Neural cell (in vitro differentiated cells): ENCODE measurements around the gene RDH13.

Source experiments
- CTCF ChIP-seq: fragments of 450-650 bp; IDR thresholded peaks from 2 replicates; pipeline ENCODE4 v1.5.1; 2014; ENCODE audit warnings: antibody characterized with exemption, mild to moderate bottlenecking, moderate library complexity; ENCODE audit not compliant: poor library complexity, severe bottlenecking
- EP300 ChIP-seq: fragments of 450-650 bp; conservative IDR thresholded peaks from 2 replicates; pipeline ENCODE4 v1.6.1; 2014; ENCODE audit warnings: antibody characterized with exemption, mild to moderate bottlenecking, moderate library complexity; ENCODE audit not compliant: poor library complexity, severe bottlenecking
- EZH2 ChIP-seq: fragments of 200-600, 300-800 bp; shearing (Covaris generic), sonication (generic); IDR thresholded peaks from 2 replicates; pipeline ENCODE4 v1.6.1; 2014; ENCODE audit warnings: antibody characterized with exemption, low read length, borderline replicate concordance, mild to moderate bottlenecking; ENCODE audit not compliant: insufficient read depth, poor library complexity, severe bottlenecking
- RAD21 ChIP-seq: fragments of 450-650 bp; conservative IDR thresholded peaks from 2 replicates; pipeline ENCODE4 v1.6.1; 2014; ENCODE audit warnings: antibody characterized with exemption, mild to moderate bottlenecking, moderate library complexity
- TAF1 ChIP-seq: IDR thresholded peaks from 2 replicates; pipeline ENCODE4 v1.6.1; 2012; ENCODE audit warnings: low read depth

GRCh38 chr19:55071913-55072312 lies 9.0 kb upstream of the RDH13 start:
- no peak for TF ChIP-seq RAD21
- TF ChIP-seq CTCF = no peak
- TF ChIP-seq EP300 = no peak
- no peak for TF ChIP-seq EZH2
- TF ChIP-seq TAF1 = no peak
